ACC112 (cell line): Measurements from ENCODE around the gene ST13.
A peak's percentile ranks its signal among the peaks of the same experiment; 100 is the strongest.

Source experiments
- H2AFZ ChIP-seq: fragments of 200-600 bp; sonication (generic); one replicate; pipeline ENCODE4 v1.6.0; 2017; ENCODE audit warnings: antibody characterized with exemption, low read length; ENCODE audit not compliant: unreplicated experiment
- H3K27ac ChIP-seq: fragments of 200-600 bp; sonication (generic); 2 replicates; pipeline ENCODE4 v1.5.1; 2014; ENCODE audit warnings: low read depth, mild to moderate bottlenecking, antibody characterized with exemption, low read length, moderate library complexity
- H3K27me3 ChIP-seq: fragments of 200-600 bp; sonication (generic); 2 replicates; pipeline ENCODE4 v1.6.1; 2014; ENCODE audit warnings: mild to moderate bottlenecking, antibody characterized with exemption, low read length, moderate library complexity, mixed read lengths; ENCODE audit not compliant: insufficient read depth
- H3K36me3 ChIP-seq: fragments of 200-600 bp; sonication (generic); 2 replicates; pipeline ENCODE4 v1.6.1; 2016; ENCODE audit warnings: mild to moderate bottlenecking, antibody characterized with exemption, low read length, moderate library complexity, mixed read lengths; ENCODE audit not compliant: insufficient read depth
- H3K4me1 ChIP-seq: fragments of 200-600 bp; sonication (generic); one replicate; pipeline ENCODE4 v1.6.1; 2016; ENCODE audit warnings: low read length, mixed read lengths; ENCODE audit not compliant: insufficient read depth, unreplicated experiment, control insufficient read depth
- H3K4me3 ChIP-seq: fragments of 200-600 bp; sonication (generic); 2 replicates; pipeline ENCODE4 v1.5.1; 2014; ENCODE audit warnings: mild to moderate bottlenecking, low read depth, low read length
- H3K79me2 ChIP-seq: fragments of 200-600 bp; sonication (generic); one replicate; pipeline ENCODE4 v1.6.0; 2016; ENCODE audit warnings: low read length; ENCODE audit not compliant: control insufficient read depth, unreplicated experiment, insufficient read depth

Gene ST13

DNA sequence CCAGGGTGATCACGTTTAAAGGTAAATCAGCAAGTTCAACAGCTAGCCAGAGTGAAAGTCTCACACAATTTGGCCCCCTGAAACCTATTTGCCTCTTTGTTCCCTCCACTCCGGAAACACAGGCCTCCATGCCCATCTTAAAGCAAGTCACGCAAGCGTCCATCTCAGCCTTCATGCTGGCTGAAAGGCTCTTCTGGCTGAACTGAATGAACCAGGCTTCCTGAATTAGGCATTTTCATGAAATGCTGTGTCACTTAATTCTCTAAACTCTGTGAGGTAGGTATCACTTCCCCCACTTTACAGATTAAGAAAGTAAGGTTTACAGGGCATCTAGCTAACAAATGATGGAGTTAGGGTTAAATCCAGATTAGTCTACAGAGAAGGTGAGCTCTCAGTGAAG is 38.7 kb downstream of the ST13 start:
- Histone ChIP-seq H3K4me3 (peak overlapping the region; percentile 100), H2AFZ (no peak overlapping the region), H3K36me3 (no peaks in the 10 kb centered on the region), H3K27ac (no peak overlapping the region), H3K27me3 (no peaks in the 10 kb centered on the region), H3K79me2 (peaks cover 40% of the 10 kb centered on the region), H3K4me1 (peaks cover 14% of the 10 kb centered on the region)

GRCh38 chr22:40813912-40814315 is 42.5 kb downstream of the ST13 start:
- H3K27me3 ChIP-seq: no peaks in the 10 kb centered on the region
- H3K4me1 ChIP-seq: peaks cover 14% of the 10 kb centered on the region
- H3K79me2 ChIP-seq: peaks cover 40% of the 10 kb centered on the region

GRCh38 chr22:40808018-40808841 is 48.2 kb downstream of the ST13 start:
- Histone ChIP-seq H2AFZ (no peak overlapping the region), H3K36me3 (no peaks in the 10 kb centered on the region), H3K4me1 (peaks cover 11% of the 10 kb centered on the region), H3K27me3 (no peaks in the 10 kb centered on the region), H3K27ac (peak overlapping the region; percentile 77), H3K4me3 (peak overlapping the region; percentile 48), H3K79me2 (peaks cover 16% of the 10 kb centered on the region)

More at GRCh38 chr22:40813912-40814315, 42.5 kb downstream of the ST13 start:
- no peaks in the 10 kb centered on the region for H3K36me3 ChIP-seq
- no peak overlapping the region for H3K27ac ChIP-seq
- no peak overlapping the region for H3K4me3 ChIP-seq
- H2AFZ ChIP-seq: no peak overlapping the region

GRCh38 chr22:40806711-40807110 is 49.7 kb downstream of the ST13 start:
- no peak overlapping the region for H3K4me3 ChIP-seq
- H3K27ac ChIP-seq: no peak overlapping the region
- H3K36me3 ChIP-seq: no peaks in the 10 kb centered on the region
- no peak overlapping the region for H2AFZ ChIP-seq
- H3K27me3 ChIP-seq: no peaks in the 10 kb centered on the region
- peaks cover 16% of the 10 kb centered on the region for H3K79me2 ChIP-seq
- peaks cover 11% of the 10 kb centered on the region for H3K4me1 ChIP-seq

DNA sequence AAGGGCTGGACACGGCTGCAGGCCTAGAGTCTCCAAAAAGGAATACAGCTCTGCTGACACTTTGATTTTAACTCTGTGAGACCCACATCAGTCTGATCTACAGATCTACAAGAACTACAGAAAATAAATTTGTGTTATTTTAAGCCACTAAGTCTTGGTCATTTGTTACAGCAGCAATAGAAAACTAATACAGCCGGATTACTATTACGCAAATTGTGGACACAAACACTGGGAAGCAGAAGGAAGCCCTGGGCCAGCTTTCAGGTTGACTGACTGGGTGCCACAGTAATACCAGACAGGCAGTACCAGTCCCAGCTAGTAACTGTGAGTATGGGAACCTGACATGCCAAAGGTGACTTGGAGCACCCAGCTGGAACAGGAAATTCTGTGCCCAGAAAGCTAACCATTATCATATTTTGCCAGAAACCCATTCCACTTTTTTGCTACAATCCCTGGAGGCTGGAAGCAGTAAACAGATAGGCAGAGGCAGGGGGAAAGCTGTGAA is 50.7 kb downstream of the ST13 start:
- no peak overlapping the region for H3K4me3 ChIP-seq
- H2AFZ ChIP-seq: no peak overlapping the region
- H3K36me3 ChIP-seq: no peaks in the 10 kb centered on the region
- no peak overlapping the region for H3K27ac ChIP-seq
- H3K27me3 ChIP-seq: no peaks in the 10 kb centered on the region
- peaks cover 11% of the 10 kb centered on the region for H3K4me1 ChIP-seq
- H3K79me2 ChIP-seq: peaks cover 16% of the 10 kb centered on the region

GRCh38 chr22:40805239-40805638 is 51.2 kb downstream of the ST13 start:
- Histone ChIP-seq H3K27me3 (no peaks in the 10 kb centered on the region), H3K27ac (no peak overlapping the region), H2AFZ (no peak overlapping the region), H3K4me1 (peaks cover 11% of the 10 kb centered on the region), H3K4me3 (no peak overlapping the region), H3K36me3 (no peaks in the 10 kb centered on the region), H3K79me2 (peaks cover 16% of the 10 kb centered on the region)

GRCh38 chr22:40803321-40803720 is 53.1 kb downstream of the ST13 start:
- Histone ChIP-seq H3K36me3 (no peaks in the 10 kb centered on the region), H3K79me2 (peaks cover 13% of the 10 kb centered on the region), H3K4me3 (no peak overlapping the region), H3K4me1 (peaks cover 5% of the 10 kb centered on the region), H3K27me3 (no peaks in the 10 kb centered on the region), H3K27ac (no peak overlapping the region), H2AFZ (no peak overlapping the region)

DNA sequence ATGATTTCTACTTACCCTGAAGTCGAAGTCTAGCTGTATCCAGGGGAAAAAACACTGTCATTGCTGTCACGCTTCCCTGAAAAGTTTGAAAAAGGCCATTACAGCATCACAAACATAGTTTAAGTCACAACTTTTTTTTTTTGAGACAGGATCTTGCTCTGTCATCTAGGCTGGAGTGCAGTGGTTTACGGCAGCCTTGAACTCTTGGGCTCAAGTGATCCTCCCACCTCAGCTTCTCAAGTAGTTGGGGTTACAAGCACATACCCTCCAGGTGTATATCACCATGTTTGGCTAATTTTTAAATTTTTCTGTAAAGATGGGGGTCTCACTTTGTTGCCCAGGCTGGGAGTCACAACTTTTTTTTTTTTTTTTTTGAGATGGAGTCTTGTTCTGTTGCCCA is 57.4 kb downstream of the ST13 start:
- H3K27ac ChIP-seq: no peak overlapping the region
- no peak overlapping the region for H2AFZ ChIP-seq
- no peaks in the 10 kb centered on the region for H3K36me3 ChIP-seq
- H3K79me2 ChIP-seq: no peaks in the 10 kb centered on the region
- no peak overlapping the region for H3K4me3 ChIP-seq
- no peaks in the 10 kb centered on the region for H3K27me3 ChIP-seq
- peaks cover 8% of the 10 kb centered on the region for H3K4me1 ChIP-seq

- Histone ChIP-seq H3K79me2 (no peaks in the 10 kb centered on the region), H3K27ac (no peak overlapping the region), H3K36me3 (no peaks in the 10 kb centered on the region), H2AFZ (no peak overlapping the region), H3K27me3 (no peaks in the 10 kb centered on the region), H3K4me1 (peaks cover 8% of the 10 kb centered on the region), H3K4me3 (no peak overlapping the region)
These were observed 59.0 kb downstream of the ST13 start for GRCh38 chr22:40797427-40797826.

GRCh38 chr22:40792451-40792850 is 64.0 kb downstream of the ST13 start:
- H3K4me3 ChIP-seq: no peak overlapping the region
- no peak overlapping the region for H3K27ac ChIP-seq
- no peak overlapping the region for H2AFZ ChIP-seq
- H3K4me1 ChIP-seq: peaks cover 12% of the 10 kb centered on the region
- no peaks in the 10 kb centered on the region for H3K36me3 ChIP-seq
- H3K79me2 ChIP-seq: no peaks in the 10 kb centered on the region
- H3K27me3 ChIP-seq: no peaks in the 10 kb centered on the region

DNA sequence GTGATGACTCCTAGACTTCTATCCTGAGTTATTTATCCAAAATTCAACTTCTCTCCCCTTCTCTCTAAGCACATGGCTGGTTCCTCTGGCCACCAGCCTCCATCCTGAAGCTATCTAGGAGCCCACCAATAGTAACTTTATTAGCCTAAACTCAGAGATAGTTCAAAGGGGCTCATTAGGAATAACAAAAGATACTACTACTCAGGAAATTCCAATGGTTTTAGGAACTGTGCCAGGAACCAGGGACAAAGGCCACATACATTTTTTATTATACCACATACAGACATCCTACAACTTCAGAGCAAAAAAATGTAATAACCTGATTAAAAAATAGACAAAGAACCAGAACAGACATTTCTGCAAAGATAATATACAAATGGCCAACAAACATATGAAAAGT is 65.2 kb downstream of the ST13 start:
- Histone ChIP-seq H3K4me3 (no peak overlapping the region), H3K27me3 (no peaks in the 10 kb centered on the region), H3K36me3 (no peaks in the 10 kb centered on the region), H3K4me1 (peaks cover 8% of the 10 kb centered on the region), H2AFZ (no peak overlapping the region), H3K27ac (no peak overlapping the region), H3K79me2 (no peaks in the 10 kb centered on the region)
